ENCODE measurements around the gene CNGB1. TPM values are rescaled to one million over a fixed set of nuclear protein-coding genes. Genes with fewer than 3 reads are reported as not detected.
"Not testable (repeated sequence)": the region's sequence is repeated elsewhere in the genome, so short reads cannot be mapped to it uniquely, and the experiment has no call there.

Gene CNGB1
- total RNA-seq, 4 donors from 2014 or later: 0.14 to 1.9 (median 0.87) TPM

DNA sequence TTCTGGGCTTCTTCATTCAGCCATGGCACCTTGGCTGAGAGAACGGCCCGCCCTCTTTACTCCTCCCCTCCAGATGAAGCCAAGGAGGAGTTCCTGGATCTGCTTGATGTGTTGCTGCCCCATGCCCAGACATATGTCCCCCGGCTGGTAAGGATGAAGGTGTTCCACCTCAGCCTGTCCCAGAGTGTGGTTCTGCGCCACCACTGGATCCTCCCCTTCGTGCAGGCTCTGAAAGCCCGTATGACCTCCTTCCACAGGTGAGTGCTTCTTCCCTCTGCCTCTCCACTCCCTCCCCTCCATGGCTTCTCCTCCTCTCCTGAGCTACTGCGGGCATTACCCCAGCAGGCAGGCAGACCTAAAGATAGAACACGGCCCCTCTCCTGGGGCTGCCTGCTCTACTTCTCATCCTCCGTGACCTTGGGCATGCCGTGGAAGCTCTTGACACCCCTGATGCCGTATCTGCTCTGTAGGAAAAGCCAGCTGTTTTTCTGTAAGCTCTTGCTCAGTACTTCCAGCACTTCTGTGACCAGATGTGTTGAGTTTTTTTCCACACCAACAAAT, 39.0 kb upstream of the CNGB1 start:
- TF ChIP-seq, protein P1, sequence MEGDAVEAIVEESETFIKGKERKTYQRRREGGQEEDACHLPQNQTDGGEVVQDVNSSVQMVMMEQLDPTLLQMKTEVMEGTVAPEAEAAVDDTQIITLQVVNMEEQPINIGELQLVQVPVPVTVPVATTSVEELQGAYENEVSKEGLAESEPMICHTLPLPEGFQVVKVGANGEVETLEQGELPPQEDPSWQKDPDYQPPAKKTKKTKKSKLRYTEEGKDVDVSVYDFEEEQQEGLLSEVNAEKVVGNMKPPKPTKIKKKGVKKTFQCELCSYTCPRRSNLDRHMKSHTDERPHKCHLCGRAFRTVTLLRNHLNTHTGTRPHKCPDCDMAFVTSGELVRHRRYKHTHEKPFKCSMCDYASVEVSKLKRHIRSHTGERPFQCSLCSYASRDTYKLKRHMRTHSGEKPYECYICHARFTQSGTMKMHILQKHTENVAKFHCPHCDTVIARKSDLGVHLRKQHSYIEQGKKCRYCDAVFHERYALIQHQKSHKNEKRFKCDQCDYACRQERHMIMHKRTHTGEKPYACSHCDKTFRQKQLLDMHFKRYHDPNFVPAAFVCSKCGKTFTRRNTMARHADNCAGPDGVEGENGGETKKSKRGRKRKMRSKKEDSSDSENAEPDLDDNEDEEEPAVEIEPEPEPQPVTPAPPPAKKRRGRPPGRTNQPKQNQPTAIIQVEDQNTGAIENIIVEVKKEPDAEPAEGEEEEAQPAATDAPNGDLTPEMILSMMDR (IDR thresholded peaks at IDR 0.05): no peak
- H3K36me3 ChIP-seq: peaks cover 0 to 9% (median 0%) of the 10 kb centered on the region in 4 donors
- no peak overlapping the region for H3K27ac ChIP-seq
- DNase-seq: no peak
- no peaks in the 10 kb centered on the region for H3K9me3 ChIP-seq
- H3K4me3 ChIP-seq: no peak overlapping the region
- intact Hi-C loops (cut with DNase I; ENCODE audit: low total_unique reads) (loop anchor here (10.0 kb wide), 1 partner anchor 255 kb away; no protein-coding TSS in a partner anchor), in situ Hi-C loops (cut with MboI; ENCODE audit: low pct_ligation_motif_present in 1 of 4, low pct_unique_long_range_greater_than_20kb in 1 of 4, low sequenced_read_pairs in 3 of 4) (loop anchor here (10.0 to 25.0 kb wide), 6 partner anchors 115 to 652 kb away; partner anchors contain the start of gene CFAP20 (in 1 of the 4))
- H3K27me3 ChIP-seq: no peaks in the 10 kb centered on the region
- WGBS, 2 donors (ENCODE audit: low coverage in 1 of 2): 97% methylated on average over 6 to 11 of the region's 11 CpGs
- H3K4me1 ChIP-seq: peaks cover 0 to 1% (median 0%) of the 10 kb centered on the region in 4 donors

DNA sequence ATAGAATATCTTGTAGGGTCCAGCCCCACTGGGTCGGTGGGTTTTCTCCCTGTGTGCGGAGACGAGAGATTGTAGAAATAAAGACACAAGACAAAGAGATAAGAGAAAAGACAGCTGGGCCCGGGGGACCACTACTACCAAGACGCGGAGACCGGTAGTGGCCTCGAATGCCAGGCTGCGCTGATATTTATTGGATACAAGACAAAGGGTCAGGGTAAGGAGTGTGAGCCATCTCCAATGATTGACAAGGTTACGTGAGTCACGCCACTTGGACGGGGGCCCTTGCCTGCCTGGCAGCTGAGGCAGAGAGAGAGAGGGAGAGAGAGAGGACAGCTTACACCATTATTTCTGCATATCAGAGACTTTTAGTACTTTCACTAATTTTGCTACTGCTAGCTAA, 33.8 kb upstream of the CNGB1 start:
- H3K9me3 ChIP-seq, H3K36me3 ChIP-seq, DNase-seq, H3K27ac ChIP-seq, H3K27me3 ChIP-seq, H3K4me3 ChIP-seq: not testable (repeated sequence)
- intact Hi-C loops (cut with DNase I; ENCODE audit: low total_unique reads): loop anchor here (2.0 kb wide), 1 partner anchor 104 kb away; no protein-coding TSS in a partner anchor
- in situ Hi-C loops (cut with MboI; ENCODE audit: low pct_ligation_motif_present in 1 of 4, low pct_unique_long_range_greater_than_20kb in 1 of 4, low sequenced_read_pairs in 3 of 4): loop anchor here (5.0 to 25.0 kb wide), 6 partner anchors 107 to 658 kb away; no protein-coding TSS in a partner anchor
- H3K4me1 ChIP-seq: peaks cover 0 to 11% (median 10%) of the 10 kb centered on the region in 4 donors
- 89 to 96% methylated on average over 12 of the region's 12 CpGs for WGBS, 2 donors (ENCODE audit: low coverage in 1 of 2)

DNA sequence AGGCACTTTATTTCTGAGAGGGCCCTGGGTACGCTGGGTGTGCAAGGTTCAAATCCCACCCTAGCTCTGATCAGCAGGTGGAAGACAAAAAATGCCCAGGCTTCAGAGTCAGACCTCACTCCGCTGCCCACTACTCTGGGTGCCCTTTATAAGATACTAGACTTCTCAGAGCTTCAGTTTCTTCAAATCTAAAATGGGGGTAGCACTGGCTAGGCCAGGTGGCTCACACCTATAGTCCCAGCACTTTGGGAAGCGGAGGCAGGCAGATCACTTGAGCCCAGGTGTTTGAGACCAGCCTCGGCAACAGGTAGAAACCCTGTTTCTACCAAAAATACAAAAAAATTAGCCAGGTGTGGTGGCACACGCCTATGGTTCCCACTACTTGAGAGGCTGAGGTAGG, 32.0 kb upstream of the CNGB1 start:
- H3K27me3 ChIP-seq: no peaks in the 10 kb centered on the region
- H3K4me1 ChIP-seq: peaks cover 0 to 28% (median 19%) of the 10 kb centered on the region in 4 donors
- H3K27ac ChIP-seq: no peak overlapping the region
- H3K4me3 ChIP-seq: no peak overlapping the region
- DNase-seq: no peak
- intact Hi-C loops (cut with DNase I; ENCODE audit: low total_unique reads) (no loop called here), in situ Hi-C loops (cut with MboI; ENCODE audit: low pct_ligation_motif_present in 1 of 4, low pct_unique_long_range_greater_than_20kb in 1 of 4, low sequenced_read_pairs in 3 of 4) (loop anchor here (5.0 to 25.0 kb wide), 6 partner anchors 106 to 659 kb away; no protein-coding TSS in a partner anchor)
- no peaks in the 10 kb centered on the region for H3K36me3 ChIP-seq
- H3K9me3 ChIP-seq: no peaks in the 10 kb centered on the region
- WGBS, 2 donors (ENCODE audit: low coverage in 1 of 2): 95 to 100% methylated on average over 1 to 5 of the region's 5 CpGs
- TF ChIP-seq POLR2AphosphoS5 (IDR thresholded peaks at IDR 0.05): no peak
- TF ChIP-seq, protein P1 (IDR thresholded peaks at IDR 0.05): no peak
- no peak for TF ChIP-seq EP300 (IDR thresholded peaks at IDR 0.05; ENCODE audit: low read depth)
- TF ChIP-seq POLR2A (IDR thresholded peaks at IDR 0.05): no peak

DNA sequence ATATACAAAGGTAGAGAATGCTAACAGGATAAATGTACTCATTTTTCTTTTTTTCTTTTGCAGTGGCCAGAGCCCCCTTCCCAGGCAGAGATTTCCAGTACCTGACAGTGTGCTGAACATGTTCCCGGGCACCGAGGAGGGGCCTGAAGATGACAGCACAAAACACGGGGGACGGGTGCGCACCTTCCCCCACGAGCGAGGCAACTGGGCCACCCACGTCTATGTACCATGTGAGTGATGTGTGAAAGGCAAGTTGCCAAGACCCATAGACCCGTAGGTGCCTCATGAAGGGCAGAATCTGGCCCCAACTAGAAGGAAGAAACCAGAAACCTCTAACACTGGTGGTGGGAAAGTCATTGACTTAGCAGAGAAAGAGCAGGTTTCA, 31.5 kb upstream of the CNGB1 start:
- intact Hi-C loops (cut with DNase I; ENCODE audit: low total_unique reads) (no loop called here), in situ Hi-C loops (cut with MboI; ENCODE audit: low pct_ligation_motif_present in 1 of 4, low pct_unique_long_range_greater_than_20kb in 1 of 4, low sequenced_read_pairs in 3 of 4) (loop anchor here (5.0 to 25.0 kb wide), 6 partner anchors 105 to 660 kb away; no protein-coding TSS in a partner anchor)
- DNase-seq: no peak
- Histone ChIP-seq H3K9me3 (no peaks in the 10 kb centered on the region), H3K36me3 (peaks cover 0 to 2% (median 0%) of the 10 kb centered on the region in 4 donors), H3K27ac (no peak overlapping the region), H3K4me1 (peaks cover 0 to 30% (median 19%) of the 10 kb centered on the region in 4 donors), H3K4me3 (no peak overlapping the region), H3K27me3 (no peaks in the 10 kb centered on the region)
- 82 to 84% methylated on average over 6 to 9 of the region's 9 CpGs for WGBS, 2 donors (ENCODE audit: low coverage in 1 of 2)
- TF ChIP-seq POLR2A (IDR thresholded peaks at IDR 0.05): no peak
- TF ChIP-seq, protein P1 (IDR thresholded peaks at IDR 0.05): no peak
- no peak for TF ChIP-seq POLR2AphosphoS5 (IDR thresholded peaks at IDR 0.05)
- no peak for TF ChIP-seq EP300 (IDR thresholded peaks at IDR 0.05; ENCODE audit: low read depth)
